Right lobe of liver (tissue), 6 donors: ENCODE results near the gene IRF2. TPM values are rescaled to one million over a fixed set of nuclear protein-coding genes. Genes with fewer than 3 reads are reported as not detected.

ENCODE experiments used
- ATAC-seq, 4 donors: fragments of 200-7000 bp; cut with Tn5 transposase; one replicate each; pipeline ENCODE4 v1.9.1; 2020; ENCODE audit warnings: mild to moderate bottlenecking in 4 of 4, moderate library complexity in 4 of 4
- DNase-seq, 3 donors: peaks; one replicate each; pipeline ENCODE4 v3.0.0-alpha.2; 2020
- H3K27ac ChIP-seq, 3 donors: fragments of 200-600 bp; one replicate each; pipeline ENCODE4 v1.8.0; 2022
- H3K27me3 ChIP-seq, 2 donors: fragments of 200-600 bp; one replicate each; pipeline ENCODE4 v1.8.0; 2022
- H3K36me3 ChIP-seq, 4 donors: fragments of 200-600 bp; sonication (generic) in 1 of 4; one replicate each; pipeline versions ENCODE4 v1.5.1 to v1.8.0; 2017 to 2022; ENCODE audit warnings: control low read depth in 1 of 4
- H3K4me1 ChIP-seq, 4 donors: fragments of 200-600 bp; sonication (generic) in 1 of 4; one replicate each; pipeline versions ENCODE4 v1.5.1 to v1.8.0; 2017 to 2022; ENCODE audit warnings: control low read depth in 1 of 4
- H3K4me3 ChIP-seq, 3 donors: fragments of 200-600 bp; one replicate each; pipeline ENCODE4 v1.8.0; 2022
- H3K9me3 ChIP-seq, 4 donors: fragments of 200-600 bp; sonication (generic) in 1 of 4; one replicate each; pipeline versions ENCODE4 v1.5.1 to v1.8.0; 2017 to 2022; ENCODE audit warnings: control low read depth in 1 of 4
- CTCF ChIP-seq, 4 donors: fragments of 200-600 bp in 3 of 4; fragments of 450-650 bp in 1 of 4; IDR thresholded peaks; one replicate each; pipeline versions ENCODE4 v1.5.1 to v1.8.0; 2016 to 2022; ENCODE audit warnings: antibody characterized with exemption in 4 of 4, mild to moderate bottlenecking in 2 of 4
- POLR2A ChIP-seq: fragments of 450-650 bp; IDR thresholded peaks from one replicate; pipeline ENCODE4 v1.6.1; 2017; ENCODE audit warnings: antibody characterized with exemption, mild to moderate bottlenecking
- WGBS: methylation state at CpG from one replicate; pipeline ENCODE4 v1.1.6; 2018; ENCODE audit warnings: low coverage, low lambda C conversion rate; ENCODE audit not compliant: insufficient coverage; ENCODE audit errors: missing lambda C conversion rate; 5-methylcytosine and 5-hydroxymethylcytosine counted together
- intact Hi-C, 2 donors: fragments of 100-400 bp; cut with DNase I; formaldehyde crosslinking; loops; one replicate each; pipeline versions ENCODE4 v1.11.2 to v1.14.1; 2022
- total RNA-seq, 6 experiments: library from RNA; depleted of rRNA in 2 of 6; stranded (reverse); fragments of >200 nt in 2 of 6; fragmentation: NEBNext Ultra II Directional in 3 of 6; extraction: Animal tissue kit (Norgen Biotek cat#: 25700) in 3 of 6; gene quantifications; one replicate each; pipeline versions ENCODE4 v1.1.0 to v1.2.4, GENCODE V29; 2016 to 2023
- donor health status: DM: no; HTN: yes; CAD: no.
- donor health status: DM: no; HTN: no; CAD: no.
- donor health status: DM: no; HTN: no; CAD: no.
- donor health status: DM: no; HTN: yes; CAD: no.
- donor health status: DM: no; HTN: yes; CAD: no.

The IRF2 gene
- total RNA-seq, 6 experiments from 2014 or later, result 16.9 to 29.0 (median 21.3) TPM

DNA sequence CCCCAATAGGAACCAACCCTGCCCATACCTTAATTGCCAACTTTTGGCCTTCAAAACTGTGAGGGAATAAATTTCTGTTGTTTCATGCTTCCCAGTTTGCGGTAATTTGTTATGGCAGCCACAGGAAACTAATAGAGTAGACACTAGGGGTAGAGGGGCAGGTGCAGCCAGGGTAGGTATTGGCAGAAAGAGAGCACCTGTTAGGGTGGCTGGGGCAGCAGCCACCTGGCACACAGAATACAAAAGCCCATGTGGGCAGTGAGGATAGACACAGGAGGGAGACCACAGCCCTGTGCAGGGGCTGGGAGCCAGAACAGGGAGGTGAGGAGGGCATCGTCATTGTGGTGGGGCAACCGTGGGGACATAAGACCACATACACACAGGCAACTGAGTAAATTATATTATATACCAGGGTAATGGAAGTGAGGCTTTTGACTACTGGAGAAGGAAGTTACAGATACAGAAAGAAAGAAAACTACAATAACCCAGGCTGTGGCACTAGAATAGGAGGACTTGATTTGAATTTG lies 28.2 kb downstream of the IRF2 start:
- H3K36me3 ChIP-seq, result no peaks in the 10 kb centered on the region
- TF ChIP-seq CTCF (IDR thresholded peaks at IDR 0.05) (no peak), POLR2A (no peak)
- ATAC-seq (no peak), DNase-seq (no peak)
- H3K9me3 ChIP-seq, result no peaks in the 10 kb centered on the region
- no peak overlapping the region for H3K4me3 ChIP-seq
- WGBS, result 83% methylated on average over 3 of the region's 3 CpGs
- H3K4me1 ChIP-seq, result peaks cover 0 to 56% (median 8%) of the 10 kb centered on the region in 4 donors
- H3K27me3 ChIP-seq, result no peaks in the 10 kb centered on the region
- intact Hi-C loops, result no loop called here
- no peak overlapping the region for H3K27ac ChIP-seq

DNA sequence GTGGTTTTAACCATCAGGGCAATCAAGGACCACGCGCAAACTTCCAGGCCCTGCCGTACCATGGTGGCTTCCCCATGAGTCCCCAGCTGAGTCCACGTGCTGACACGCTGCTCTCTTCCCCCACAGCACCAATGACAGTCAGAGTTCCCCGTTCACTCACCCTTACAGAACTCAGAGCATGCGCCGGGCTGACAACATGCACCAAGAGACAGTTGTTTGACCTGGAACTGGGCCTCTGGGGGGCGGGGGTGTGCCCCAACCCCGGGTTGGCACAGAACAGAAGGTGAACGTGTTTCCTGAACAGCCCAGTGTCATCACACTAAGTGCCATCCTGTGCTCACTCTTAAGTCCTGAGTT lies 29.4 kb downstream of the IRF2 start:
- Histone ChIP-seq H3K4me1 (peaks cover 0 to 61% (median 2%) of the 10 kb centered on the region in 4 donors), H3K9me3 (no peaks in the 10 kb centered on the region), H3K4me3 (no peak overlapping the region), H3K36me3 (no peaks in the 10 kb centered on the region), H3K27ac (peak overlapping the region in 1 of 3 donors; percentile 39), H3K27me3 (no peaks in the 10 kb centered on the region)
- WGBS, result 29% methylated on average over 8 of the region's 11 CpGs
- ATAC-seq, result peak; percentile 54 to 64 (median 62)
- intact Hi-C loops, result no loop called here
- TF ChIP-seq POLR2A (no peak), CTCF (IDR thresholded peaks at IDR 0.05) (no peak)
- DNase-seq, result peak in 2 of 3 donors; percentile 76

DNA sequence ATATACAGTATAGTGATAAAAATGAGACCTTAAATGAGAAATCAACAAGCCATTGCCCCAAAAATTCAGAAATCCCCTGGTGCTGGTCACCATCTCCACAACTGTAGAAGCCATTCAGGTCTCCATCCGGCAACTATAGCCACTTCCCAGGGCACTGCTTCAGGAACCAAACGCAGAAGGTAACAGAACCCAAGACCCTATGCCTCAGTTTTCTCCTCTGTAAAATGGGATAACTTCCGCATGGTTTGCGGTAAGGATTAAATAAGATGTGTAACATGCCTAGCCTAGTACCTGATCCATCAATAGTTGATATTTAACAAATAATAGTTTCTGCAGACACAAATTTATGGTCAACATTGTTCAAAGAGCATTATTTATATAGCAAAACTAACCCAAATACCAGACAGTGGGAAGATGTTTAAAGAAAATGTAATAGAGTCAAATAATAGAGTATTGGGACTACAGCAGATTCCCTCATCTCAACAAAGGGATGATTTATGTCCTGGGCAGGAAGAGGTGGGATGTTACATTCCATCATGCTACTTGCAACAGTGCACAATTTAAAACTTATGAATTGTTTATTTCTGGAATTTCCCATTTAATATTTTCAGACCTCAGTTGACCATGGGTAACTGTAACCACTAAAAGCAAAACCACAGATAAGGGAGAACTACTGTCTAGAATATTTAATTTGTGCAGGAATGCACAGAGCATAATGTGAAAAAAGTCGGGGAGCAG lies 30.0 kb downstream of the IRF2 start:
- intact Hi-C loops, result no loop called here
- no peak overlapping the region for H3K4me3 ChIP-seq
- DNase-seq (no peak), ATAC-seq (no peak)
- peak overlapping the region in 1 of 3 donors; percentile 39 for H3K27ac ChIP-seq
- H3K4me1 ChIP-seq, result peaks cover 0 to 58% (median 2%) of the 10 kb centered on the region in 4 donors
- TF ChIP-seq CTCF (IDR thresholded peaks at IDR 0.05), result no peak
- TF ChIP-seq POLR2A, result no peak
- no peaks in the 10 kb centered on the region for H3K36me3 ChIP-seq
- H3K27me3 ChIP-seq, result no peaks in the 10 kb centered on the region
- WGBS, result 83% methylated on average over 5 of the region's 5 CpGs
- no peaks in the 10 kb centered on the region for H3K9me3 ChIP-seq

DNA sequence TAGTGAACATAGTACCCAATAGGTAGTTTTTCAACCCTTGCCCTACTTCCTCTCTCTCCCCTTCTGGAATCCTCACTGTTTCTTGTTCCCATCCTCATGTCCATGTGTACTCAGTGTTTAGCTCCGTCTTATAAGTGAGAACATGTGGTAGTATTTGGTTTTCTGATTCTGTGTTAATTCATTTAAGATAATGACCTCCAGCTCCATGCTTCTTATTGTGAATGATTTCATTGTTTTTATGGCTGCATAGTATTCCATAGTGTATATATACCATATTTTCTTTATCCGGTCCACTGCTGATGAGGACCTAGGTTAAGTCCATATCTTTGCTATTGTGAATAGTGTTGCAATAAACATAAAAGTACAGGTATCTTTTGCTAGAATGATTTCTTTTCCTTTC lies 31.0 kb downstream of the IRF2 start:
- intact Hi-C loops, result no loop called here
- no peak for ATAC-seq

More for the DNA sequence above, 31.0 kb downstream of the IRF2 start:
- no peaks in the 10 kb centered on the region for H3K27me3 ChIP-seq
- no peak overlapping the region for H3K4me3 ChIP-seq
- TF ChIP-seq CTCF (IDR thresholded peaks at IDR 0.05), result no peak
- TF ChIP-seq POLR2A, result no peak
- WGBS, result 95% methylated on average over 2 of the region's 2 CpGs
- H3K4me1 ChIP-seq, result peaks cover 0 to 63% (median 2%) of the 10 kb centered on the region in 4 donors
- H3K36me3 ChIP-seq, result no peaks in the 10 kb centered on the region
- DNase-seq, result no peak
- no peak overlapping the region for H3K27ac ChIP-seq
- no peaks in the 10 kb centered on the region for H3K9me3 ChIP-seq
